ENCODE data around the gene HECTD4.
A peak's percentile ranks its signal among the peaks of the same experiment; 100 is the strongest.

The HECTD4 gene

GRCh38 chr12:112149596-112149995 is 232.6 kb downstream of the HECTD4 start:
- DNase-seq = no peak

- no peak for DNase-seq
Observed at GRCh38 chr12:112148031-112148513, 234.2 kb downstream of the HECTD4 start.

GRCh38 chr12:112146123-112146522 is 236.1 kb downstream of the HECTD4 start:
- DNase-seq = no peak

- no peak for DNase-seq
Observed at GRCh38 chr12:112140728-112141127, 241.5 kb downstream of the HECTD4 start.

DNA sequence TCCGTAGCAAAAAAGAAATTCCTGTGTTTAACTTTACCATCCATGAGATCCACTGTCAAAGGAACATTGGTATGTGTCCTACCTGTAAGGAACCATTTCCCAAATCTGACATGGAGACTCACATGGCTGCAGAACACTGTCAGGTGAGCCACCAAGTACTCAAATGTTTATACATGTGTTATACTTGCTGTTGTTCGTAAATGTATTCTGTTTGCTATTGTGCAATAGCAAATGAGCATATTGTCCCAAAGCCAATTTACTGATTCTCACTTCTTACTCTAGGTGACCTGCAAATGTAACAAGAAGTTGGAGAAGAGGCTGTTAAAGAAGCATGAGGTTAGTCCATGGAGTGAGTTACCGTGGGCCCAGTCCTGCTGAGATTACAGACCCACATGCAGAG is 247.5 kb downstream of the HECTD4 start:
- DNase-seq = no peak

DNA sequence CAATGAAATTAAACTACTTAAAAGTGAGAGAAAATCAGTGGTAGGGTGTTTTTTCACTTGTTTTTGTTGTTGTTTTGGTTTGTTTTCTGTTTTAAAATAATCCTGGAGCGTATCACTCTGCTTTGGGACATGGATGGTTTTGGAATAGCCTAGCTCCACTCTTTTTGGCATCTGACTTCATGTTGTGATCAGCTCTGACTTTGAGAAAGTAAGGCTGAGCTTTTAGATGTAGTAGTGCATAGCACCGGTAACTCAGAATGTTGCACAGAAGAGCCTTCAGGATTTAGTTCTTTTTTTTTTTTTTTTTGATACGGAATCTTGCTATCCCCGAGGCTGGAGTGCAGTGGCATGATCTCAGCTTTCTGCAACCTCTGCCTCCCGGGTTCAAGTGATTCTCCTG is 248.8 kb downstream of the HECTD4 start:
- DNase-seq = no peak

GRCh38 chr12:112131686-112132085 is 250.5 kb downstream of the HECTD4 start:
- DNase-seq = no peak

- no peak for DNase-seq
Observed at GRCh38 chr12:112130441-112130998, 251.7 kb downstream of the HECTD4 start.

DNA sequence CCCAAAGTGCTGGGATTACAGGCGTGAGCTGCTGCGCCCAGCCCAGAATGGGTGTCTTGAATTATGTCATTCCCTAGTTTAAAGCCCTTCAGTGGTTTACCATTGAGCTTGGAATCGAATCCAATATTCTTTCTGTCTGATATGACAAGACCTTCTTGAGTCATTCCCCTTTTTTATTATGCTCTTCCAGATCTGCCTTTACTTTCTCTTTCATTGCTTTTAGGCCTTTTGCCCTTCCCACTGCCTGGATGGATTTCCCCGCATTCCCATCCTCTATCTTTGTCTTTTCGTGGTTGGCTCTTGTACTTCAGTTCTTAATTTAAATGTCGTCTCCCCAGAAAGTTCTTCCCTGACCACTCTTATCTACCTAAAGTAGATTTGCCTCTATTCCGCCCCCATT is 255.3 kb downstream of the HECTD4 start:
- no peak for DNase-seq

GRCh38 chr12:112126000-112126438 is 256.2 kb downstream of the HECTD4 start:
- DNase-seq = no peak

- peak; percentile 97 to 98 for DNase-seq
Observed at GRCh38 chr12:112125250-112125999, 256.8 kb downstream of the HECTD4 start, which contains the start of gene TRAFD1. Gene TRAFD1, plus strand, starts transcription at chr12:112125560. Its CDS starts 4,963 bp downstream, at chr12:112130523.

DNA sequence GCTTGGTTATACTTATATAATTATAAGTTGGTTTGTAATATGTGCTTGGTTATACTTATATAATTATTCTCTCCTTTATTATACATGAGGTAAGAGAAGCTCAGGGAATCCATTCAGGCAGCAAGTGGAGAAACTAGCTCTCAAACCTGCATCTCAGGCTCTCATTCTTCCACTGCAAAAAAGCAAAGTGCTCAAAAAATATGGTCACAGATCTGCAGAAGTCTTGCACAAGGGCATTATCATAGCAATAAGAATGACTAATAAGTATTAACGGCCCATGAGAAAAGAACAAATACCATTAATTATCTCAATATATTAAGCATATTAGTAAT is 257.3 kb downstream of the HECTD4 start:
- no peak for DNase-seq

GRCh38 chr12:112122823-112123690 is 259.2 kb downstream of the HECTD4 start:
- DNase-seq = no peak

GRCh38 chr12:112121780-112122565 is 260.3 kb downstream of the HECTD4 start:
- no peak for DNase-seq

GRCh38 chr12:112117685-112118084 is 264.5 kb downstream of the HECTD4 start:
- no peak for DNase-seq

- no peak for DNase-seq
Observed at GRCh38 chr12:112116232-112117060, 265.8 kb downstream of the HECTD4 start.

DNA sequence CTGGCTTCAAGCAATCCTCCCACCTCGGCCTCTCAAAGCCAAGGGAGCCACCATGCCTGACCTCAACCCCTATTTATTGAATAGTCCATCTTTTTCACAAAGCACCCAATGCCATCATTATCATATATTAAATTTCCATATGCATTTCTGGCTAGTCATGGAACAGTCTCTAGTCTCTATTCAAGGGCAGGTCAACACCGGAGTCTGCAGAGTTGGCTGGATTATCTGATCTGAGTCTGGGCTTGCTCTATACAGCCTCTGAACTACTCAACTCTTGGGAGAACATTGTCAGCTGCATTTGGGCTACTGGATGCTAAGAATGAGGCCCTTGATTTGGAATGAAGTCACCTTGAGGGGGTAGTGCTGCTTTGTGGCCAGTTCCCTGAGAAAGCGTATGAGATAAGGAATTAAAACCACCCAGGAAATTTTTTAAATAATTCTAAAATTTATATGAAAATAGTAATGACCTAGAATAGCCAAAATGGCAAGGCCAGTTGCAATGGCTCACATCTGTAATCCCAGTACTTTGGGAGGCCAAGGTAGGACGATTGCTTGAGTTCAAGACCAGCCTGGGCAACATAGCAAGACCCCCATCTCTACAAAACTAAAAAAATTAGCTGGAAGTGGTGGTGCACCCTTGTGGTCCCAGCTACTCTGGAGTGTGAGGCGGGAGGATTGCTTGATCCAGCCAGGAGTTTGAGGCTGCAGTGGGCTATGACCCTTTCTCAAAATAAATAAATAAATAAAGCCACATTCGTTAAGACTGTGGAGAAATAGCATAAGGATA is 266.8 kb downstream of the HECTD4 start:
- no peak for DNase-seq

- DNase-seq = no peak
Observed at GRCh38 chr12:112112409-112113133, 269.7 kb downstream of the HECTD4 start.

GRCh38 chr12:112111931-112112330 is 270.3 kb downstream of the HECTD4 start:
- DNase-seq = no peak

All from activated CD4-positive, alpha-beta T cell treated with anti-CD3 and anti-CD28 coated beads, Interleukin-2, amount 50 U/mL, for 4 hours (primary cell).